ENCODE measurements around the gene MRPL21.

DNA sequence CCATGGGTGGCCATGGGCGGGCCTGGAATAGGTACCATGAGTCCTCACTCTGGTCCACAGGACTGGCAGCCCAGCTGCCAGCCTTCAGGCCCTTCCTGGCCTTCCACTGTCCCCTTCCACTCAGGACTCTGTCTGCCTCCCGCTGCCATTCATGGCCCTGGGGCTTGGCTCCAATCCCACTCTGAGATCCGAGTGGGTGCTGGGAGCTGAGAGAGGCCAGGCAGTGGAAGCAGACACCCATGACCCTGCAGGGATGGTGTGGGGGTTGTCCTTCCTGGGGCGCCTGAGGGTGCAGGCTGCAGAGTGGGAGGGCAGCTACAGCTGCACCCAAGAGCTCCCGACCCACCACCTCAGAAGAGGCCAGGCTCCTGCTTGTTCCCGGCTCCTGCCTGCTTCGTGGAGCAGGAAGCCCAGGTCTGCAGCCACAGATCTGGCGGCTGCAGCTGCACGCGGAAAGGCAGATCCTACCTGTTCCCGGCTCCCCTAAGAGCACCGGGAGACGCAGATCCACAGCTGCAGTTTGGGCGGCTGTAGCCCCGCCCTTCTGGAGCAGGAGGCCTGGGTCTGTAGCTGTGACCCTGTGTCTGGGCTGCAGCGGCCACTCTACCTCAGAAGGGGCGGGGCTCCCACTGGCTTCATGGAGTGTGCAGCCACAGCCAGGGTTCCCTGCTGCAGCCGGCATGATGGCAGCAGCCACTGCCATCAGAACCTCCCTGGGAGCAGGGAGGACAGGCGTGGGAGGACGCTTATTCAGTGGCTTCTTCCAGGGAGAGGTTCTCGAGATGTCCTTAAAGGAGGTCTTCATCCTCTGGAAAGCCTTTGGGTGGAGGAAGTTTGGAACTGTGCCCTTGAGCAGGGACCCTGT, 27.6 kb upstream of the MRPL21 start:
- TF ChIP-seq, protein P1, sequence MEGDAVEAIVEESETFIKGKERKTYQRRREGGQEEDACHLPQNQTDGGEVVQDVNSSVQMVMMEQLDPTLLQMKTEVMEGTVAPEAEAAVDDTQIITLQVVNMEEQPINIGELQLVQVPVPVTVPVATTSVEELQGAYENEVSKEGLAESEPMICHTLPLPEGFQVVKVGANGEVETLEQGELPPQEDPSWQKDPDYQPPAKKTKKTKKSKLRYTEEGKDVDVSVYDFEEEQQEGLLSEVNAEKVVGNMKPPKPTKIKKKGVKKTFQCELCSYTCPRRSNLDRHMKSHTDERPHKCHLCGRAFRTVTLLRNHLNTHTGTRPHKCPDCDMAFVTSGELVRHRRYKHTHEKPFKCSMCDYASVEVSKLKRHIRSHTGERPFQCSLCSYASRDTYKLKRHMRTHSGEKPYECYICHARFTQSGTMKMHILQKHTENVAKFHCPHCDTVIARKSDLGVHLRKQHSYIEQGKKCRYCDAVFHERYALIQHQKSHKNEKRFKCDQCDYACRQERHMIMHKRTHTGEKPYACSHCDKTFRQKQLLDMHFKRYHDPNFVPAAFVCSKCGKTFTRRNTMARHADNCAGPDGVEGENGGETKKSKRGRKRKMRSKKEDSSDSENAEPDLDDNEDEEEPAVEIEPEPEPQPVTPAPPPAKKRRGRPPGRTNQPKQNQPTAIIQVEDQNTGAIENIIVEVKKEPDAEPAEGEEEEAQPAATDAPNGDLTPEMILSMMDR (IDR thresholded peaks at IDR 0.05): no peak
- no peak for TF ChIP-seq POLR2A (IDR thresholded peaks at IDR 0.05)

Measured in Peyer's patch (tissue), 4 donors.